ENCODE data around the gene WIZ.

- no peak for TF ChIP-seq CTCF (IDR thresholded peaks at IDR 0.05)
- TF ChIP-seq POLR2AphosphoS5 (IDR thresholded peaks at IDR 0.05) = peak; percentile 8
Observed at GRCh38 chr19:15445807-15446376, 3.9 kb downstream of the WIZ start.

Measured in prostate gland (tissue), 2 donors.